ENCODE data around the gene ATP5F1B.

ATP5F1B gene

DNA sequence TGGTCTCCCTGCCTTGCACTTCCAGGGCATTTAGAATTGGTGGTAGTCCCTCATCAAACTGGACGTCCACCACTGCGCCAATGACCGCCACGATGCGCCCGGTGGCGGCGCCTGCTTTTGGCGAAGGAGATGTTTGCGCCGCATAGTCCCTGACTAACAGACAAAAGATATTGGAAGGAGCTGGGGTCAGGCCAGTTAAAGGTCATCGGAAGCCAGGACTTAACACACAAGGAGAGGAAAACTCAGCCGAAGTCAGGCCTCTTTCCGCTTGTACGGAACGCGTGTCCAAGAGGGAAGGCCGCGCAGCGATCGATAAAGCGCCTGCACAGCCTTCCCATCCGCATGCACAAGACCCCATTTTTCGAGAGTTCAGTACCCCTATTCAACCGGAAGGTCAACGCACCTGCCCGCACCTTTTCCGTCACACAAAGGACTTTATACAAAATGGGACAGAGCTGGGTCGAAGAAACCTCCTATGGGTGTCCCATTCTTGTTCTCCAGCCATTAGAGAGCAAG, 525 bp downstream of the ATP5F1B start:
- DNase-seq, result no peak

DNA sequence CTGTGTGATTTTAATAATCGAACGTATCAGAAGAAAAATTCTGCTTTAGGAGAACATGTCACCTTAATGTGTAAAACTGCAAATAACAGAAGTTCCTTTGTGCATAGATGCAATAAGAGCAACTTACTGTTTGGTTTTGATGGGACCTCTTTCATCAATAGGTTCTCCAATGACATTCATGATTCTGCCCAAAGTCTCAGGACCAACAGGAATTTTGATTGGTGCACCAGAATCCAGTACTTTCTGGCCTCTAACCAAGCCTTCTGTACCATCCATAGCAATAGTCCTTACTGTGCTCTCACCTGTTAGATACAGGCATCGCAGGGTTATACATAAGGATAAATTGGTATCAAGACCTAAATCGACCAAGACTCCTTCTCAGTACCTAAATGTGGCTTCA, 1.1 kb downstream of the ATP5F1B start:
- DNase-seq, result no peak

DNA sequence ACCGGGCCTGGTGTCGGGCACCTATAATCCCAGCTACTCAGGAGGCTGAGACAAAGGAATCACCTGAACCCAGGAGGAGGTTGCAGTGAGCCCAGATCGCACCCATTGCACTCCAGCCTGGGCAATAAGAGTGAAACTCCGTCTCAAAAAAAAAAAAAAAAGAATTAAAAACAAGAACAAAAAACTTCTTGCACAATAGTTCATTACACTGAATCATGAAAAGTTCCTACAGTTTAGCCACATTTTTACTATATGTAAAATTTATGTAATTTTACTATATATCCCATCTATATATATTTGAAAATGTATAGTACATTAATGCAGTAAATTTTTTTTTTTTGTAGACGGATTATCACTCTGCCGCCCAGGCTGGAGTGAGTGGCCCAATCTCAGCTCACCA, 4.6 kb downstream of the ATP5F1B start:
- no peak for DNase-seq

- no peak for DNase-seq
These were observed 8.2 kb downstream of the ATP5F1B start for GRCh38 chr12:56637621-56638020.

DNA sequence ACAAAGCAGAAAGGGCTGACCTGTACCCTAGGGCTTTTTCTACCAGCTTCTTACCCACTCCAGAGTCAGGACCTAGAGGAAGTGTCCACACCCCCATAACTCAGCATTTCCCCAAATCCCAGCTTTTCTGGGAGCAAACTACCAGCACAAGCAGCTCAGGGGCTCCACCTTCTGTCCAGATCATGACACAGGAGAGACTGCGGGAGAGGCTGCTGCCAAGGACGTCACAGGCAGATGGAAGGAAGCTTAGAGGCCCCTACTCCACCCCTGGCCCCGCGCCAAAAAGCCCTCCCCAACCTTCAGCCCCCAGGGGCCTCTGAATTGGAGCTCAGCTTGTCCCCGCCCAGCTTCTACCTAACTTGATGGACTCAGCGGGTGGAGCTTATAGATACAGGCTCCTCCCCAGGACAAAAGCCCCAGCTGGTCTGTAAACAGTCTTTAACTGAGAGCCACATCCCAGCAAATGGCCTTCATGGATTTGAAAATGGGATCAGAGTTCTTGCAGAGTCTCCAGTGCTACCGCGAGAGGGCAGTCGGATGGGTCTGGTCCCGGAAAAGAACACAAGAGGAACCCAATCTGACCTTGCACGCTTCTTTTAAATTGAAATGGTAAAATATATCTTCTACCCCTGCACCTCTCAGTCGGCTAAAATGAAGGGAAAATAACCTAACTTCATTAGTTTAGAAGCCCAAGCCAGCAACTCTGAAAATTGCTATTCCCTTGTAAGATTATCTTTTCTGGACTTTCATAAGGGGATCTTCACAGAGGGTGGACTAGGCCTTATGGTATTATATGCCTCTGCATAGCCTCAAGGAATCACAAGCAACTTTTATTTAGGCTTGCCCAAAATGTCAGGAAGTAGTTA, 8.9 kb downstream of the ATP5F1B start:
- DNase-seq, result peak; percentile 84 to 86

- peak; percentile 73 to 81 for DNase-seq
These were observed 9.7 kb downstream of the ATP5F1B start for GRCh38 chr12:56635806-56636674.

DNA sequence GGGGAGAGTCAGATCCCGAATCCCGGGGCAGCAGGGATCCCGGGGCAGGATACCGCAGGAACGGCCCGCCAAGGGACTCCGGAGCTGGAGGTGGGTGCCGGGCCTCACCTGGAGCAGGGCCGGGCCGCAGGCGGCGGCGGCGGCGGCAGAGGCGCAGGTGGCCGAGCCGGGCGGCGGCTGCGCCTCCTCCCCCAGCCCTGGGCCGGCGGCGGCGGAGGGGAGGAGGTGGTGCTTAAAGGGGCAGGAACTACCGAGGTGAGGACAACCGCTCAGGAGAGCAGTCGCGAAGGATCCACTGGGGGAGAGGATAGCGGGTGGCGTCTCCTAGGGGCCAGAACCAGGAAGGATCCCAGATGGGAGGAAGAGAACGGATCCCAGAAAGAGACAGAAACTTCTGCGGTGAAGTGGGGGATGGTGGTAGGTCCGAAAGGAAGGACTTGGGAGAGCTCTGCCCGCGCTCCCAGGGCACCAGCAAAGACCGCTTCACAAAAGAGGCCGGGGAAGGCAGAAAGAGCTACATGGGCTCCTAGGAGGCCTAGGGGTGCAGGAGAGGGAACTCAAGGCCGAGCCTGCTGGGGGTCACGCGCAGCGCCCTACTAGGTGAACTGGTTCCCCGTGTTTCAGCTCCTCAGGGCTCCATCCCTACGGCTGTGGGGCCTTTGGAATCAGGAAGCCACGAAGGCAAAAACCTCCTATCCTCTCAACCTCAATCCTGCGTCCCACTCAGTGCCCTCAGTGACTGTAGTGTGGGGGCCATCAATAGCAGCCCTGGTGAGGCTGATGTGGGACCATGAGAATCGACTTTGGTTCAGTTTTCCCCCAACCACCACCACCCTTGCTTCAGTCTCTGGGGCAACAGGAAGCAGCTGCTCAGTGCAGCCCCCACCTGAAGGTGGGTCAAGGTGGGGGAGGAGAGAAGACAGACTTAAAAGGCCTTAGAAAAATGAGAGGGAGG, 10.7 kb downstream of the ATP5F1B start:
- peak; percentile 41 to 47 for DNase-seq

DNA sequence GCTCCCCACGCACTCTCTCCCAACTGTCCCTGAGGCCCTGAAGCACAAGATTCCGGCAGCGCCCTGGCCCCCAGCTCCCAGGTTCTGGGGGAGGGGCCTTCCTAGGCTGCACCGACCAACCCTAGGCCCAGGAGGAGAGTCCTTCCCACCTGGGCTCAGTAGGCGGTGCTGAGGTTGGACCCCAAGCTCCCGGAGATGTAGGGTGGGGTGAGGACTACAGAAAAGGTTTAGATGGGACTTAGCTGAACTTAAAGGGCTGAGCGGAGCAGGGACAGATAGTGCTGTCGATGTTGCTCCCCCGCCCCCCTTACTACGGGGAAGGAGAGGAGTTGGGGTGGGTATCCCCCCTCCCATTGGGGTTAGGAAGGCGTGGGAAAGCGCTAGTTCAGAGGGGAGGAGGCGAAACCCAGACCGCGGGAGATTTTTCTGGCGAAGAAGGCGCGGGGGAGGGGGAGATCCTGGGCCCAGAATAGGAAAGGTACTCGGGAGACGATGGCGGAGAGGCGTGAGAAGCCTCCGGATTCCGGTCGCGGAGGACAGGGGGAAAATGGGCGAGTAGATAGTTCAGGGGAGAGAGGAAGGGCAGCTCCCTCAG, 11.4 kb downstream of the ATP5F1B start:
- DNase-seq, result no peak

- DNase-seq, result no peak
These were observed 12.1 kb downstream of the ATP5F1B start for GRCh38 chr12:56633468-56634241.

- DNase-seq, result no peak
These were observed 12.9 kb downstream of the ATP5F1B start for GRCh38 chr12:56632701-56633467.

- peak in 1 of 2 experiments; percentile 5 for DNase-seq
These were observed 13.7 kb downstream of the ATP5F1B start for GRCh38 chr12:56631790-56632700.

- DNase-seq, result peak; percentile 69 to 77
These were observed 15.6 kb downstream of the ATP5F1B start, which contains the start of gene BAZ2A for GRCh38 chr12:56630180-56630632. TSS of gene BAZ2A (minus strand) at chr12:56630326. CDS start at chr12:56617530, 12,796 bp downstream.

DNA sequence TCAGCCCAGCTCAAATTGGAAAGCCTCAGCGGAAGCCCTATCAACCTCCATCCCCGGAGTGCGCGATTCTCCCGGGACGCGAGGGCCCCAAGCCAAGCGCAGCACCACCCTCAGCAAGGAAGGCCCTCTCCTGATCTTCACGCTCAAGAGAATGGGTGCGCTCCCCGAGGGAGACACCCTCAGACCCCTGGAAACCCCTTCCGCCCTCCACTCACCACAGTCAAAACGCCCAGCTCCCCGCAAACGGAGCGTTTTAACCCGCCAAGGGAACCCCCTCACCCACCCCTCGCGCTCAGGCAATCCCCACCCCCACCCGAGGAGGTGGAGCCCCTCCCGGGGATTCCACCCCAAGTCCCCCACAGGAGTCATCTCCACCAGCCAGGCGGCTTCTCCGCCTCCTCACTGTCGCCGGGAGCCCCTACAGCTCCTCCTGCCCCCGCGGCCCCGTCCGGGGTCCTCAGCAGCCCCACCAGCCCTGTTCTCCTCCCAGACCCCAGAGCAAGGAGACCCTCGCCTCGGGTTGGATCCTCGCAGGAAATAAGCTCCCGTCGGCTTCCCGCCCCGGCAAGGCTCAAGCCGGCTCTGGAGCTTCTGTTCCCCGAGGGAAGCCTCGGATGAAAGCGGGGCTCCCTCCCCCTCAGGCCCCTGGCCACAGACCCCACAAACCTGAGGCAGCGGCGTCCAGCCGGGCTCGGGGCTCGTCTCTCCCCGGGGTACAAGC, 16.2 kb downstream of the ATP5F1B start:
- peak in 1 of 2 experiments; percentile 5 for DNase-seq

- DNase-seq, result peak; percentile 47
These were observed 16.9 kb downstream of the ATP5F1B start for GRCh38 chr12:56628671-56629458.

- DNase-seq, result no peak
These were observed 19.1 kb downstream of the ATP5F1B start for GRCh38 chr12:56626701-56627100.

- no peak for DNase-seq
These were observed 23.2 kb downstream of the ATP5F1B start for GRCh38 chr12:56622535-56622934.

GRCh38 chr12:56616925-56617324, 28.9 kb downstream of the ATP5F1B start:
- DNase-seq, result no peak
